Gastrocnemius medialis (tissue), 4 donors: ENCODE data around the gene ITIH4. TPM values are rescaled to one million over a fixed set of nuclear protein-coding genes. Genes with fewer than 3 reads are reported as not detected.

Experiments used
- ATAC-seq, 2 donors: fragments of 150-250 bp; one replicate each; pipeline ENCODE4 v1.9.1; 2016
- DNase-seq, 2 donors: peaks; one replicate each; pipeline ENCODE4 v3.0.0-alpha.2; 2019
- H3K27ac ChIP-seq, 4 donors: fragments of 200-600 bp; sonication (generic); 1 replicate in 1 of 4; 2 replicates in 3 of 4; pipeline ENCODE4 v1.5.1; 2016 to 2018; ENCODE audit warnings: mild to moderate bottlenecking in 2 of 4, moderate library complexity in 1 of 4
- H3K27me3 ChIP-seq, 3 donors: fragments of 200-600 bp; sonication (generic) in 2 of 3; 1 replicate in 1 of 3; 2 replicates in 2 of 3; pipeline versions ENCODE4 v1.5.1 to v1.6.0; 2016 to 2019; ENCODE audit warnings: mild to moderate bottlenecking in 1 of 3, moderate library complexity in 1 of 3
- H3K36me3 ChIP-seq, 2 donors: fragments of 200-600 bp; sonication (generic) in 1 of 2; one replicate each; pipeline ENCODE4 v1.5.1; 2017 to 2018
- H3K4me1 ChIP-seq, 2 donors: fragments of 200-600 bp; sonication (generic) in 1 of 2; one replicate each; pipeline ENCODE4 v1.5.1; 2016 to 2017; ENCODE audit warnings: mild to moderate bottlenecking in 2 of 2
- H3K4me3 ChIP-seq, 4 donors: fragments of 200-600 bp; sonication (generic) in 3 of 4; 1 replicate in 1 of 4; 2 replicates in 3 of 4; pipeline ENCODE4 v1.5.1; 2016 to 2019; ENCODE audit warnings: mild to moderate bottlenecking in 2 of 4
- H3K9me3 ChIP-seq, 3 donors: fragments of 200-600 bp; sonication (generic) in 2 of 3; 1 replicate in 1 of 3; 2 replicates in 2 of 3; pipeline ENCODE4 v1.5.1; 2016 to 2019
- CTCF ChIP-seq, 5 experiments: fragments of 450-650 bp in 3 of 5; fragments of 200-600 bp in 2 of 5; sonication (generic) in 2 of 5; IDR thresholded peaks in 4 of 5; conservative IDR thresholded peaks in 1 of 5; 1 replicate in 4 of 5; 2 replicates in 1 of 5; pipeline ENCODE4 v1.5.1; 2016 to 2019; ENCODE audit warnings: antibody characterized with exemption in 5 of 5, mild to moderate bottlenecking in 3 of 5, moderate library complexity in 3 of 5
- POLR2A ChIP-seq, 2 donors: fragments of 450-650 bp; IDR thresholded peaks; one replicate each; pipeline ENCODE4 v1.6.1; 2017; ENCODE audit warnings: antibody characterized with exemption in 2 of 2, mild to moderate bottlenecking in 2 of 2, moderate library complexity in 2 of 2
- in situ Hi-C, 4 donors: fragments of 200-750 bp; cut with MboI; loops; one replicate each; pipeline versions ENCODE4 v1.15.0 to v1.8.0; 2017; ENCODE audit warnings: low sequenced_read_pairs in 4 of 4
- intact Hi-C: fragments of 100-400 bp; cut with DNase I; formaldehyde crosslinking; loops from one replicate; pipeline ENCODE4 v1.15.1; 2023; ENCODE audit warnings: low total_unique reads
- total RNA-seq, 4 donors: library from RNA; depleted of rRNA; stranded (reverse); fragments of >200 nt; gene quantifications; one replicate each; pipeline versions ENCODE4 v1.1.0 to v1.2.3, GENCODE V29; 2016

The ITIH4 gene
- total RNA-seq, 4 donors from 2014 or later = 3.5 to 20.4 (median 12.7) TPM

GRCh38 chr3:52871761-52872160, 41.3 kb upstream of the ITIH4 start:
- intact Hi-C loops = no loop called here
- Histone ChIP-seq H3K4me1 (peaks cover 0 to 10% of the 10 kb centered on the region in 2 donors), H3K27me3 (no peaks in the 10 kb centered on the region), H3K9me3 (no peaks in the 10 kb centered on the region), H3K36me3 (no peaks in the 10 kb centered on the region), H3K27ac (no peak overlapping the region), H3K4me3 (no peak overlapping the region)
- no peak for TF ChIP-seq CTCF (IDR thresholded peaks at IDR 0.05 in 4 of 5, conservative IDR thresholded peaks at IDR 0.05 in 1 of 5)
- no peak for ATAC-seq
- in situ Hi-C loops = loop anchor here in 1 of 4 donors (25.0 kb wide), 1 partner anchor 191 kb away; no protein-coding TSS in a partner anchor
- no peak for DNase-seq

- DNase-seq (no peak), ATAC-seq (no peak)
- in situ Hi-C loops (loop anchor here in 1 of 4 donors (25.0 kb wide), 1 partner anchor 192 kb away; no protein-coding TSS in a partner anchor), intact Hi-C loops (no loop called here)
- no peaks in the 10 kb centered on the region for H3K9me3 ChIP-seq
- H3K36me3 ChIP-seq = no peaks in the 10 kb centered on the region
- peaks cover 0 to 10% of the 10 kb centered on the region in 2 donors for H3K4me1 ChIP-seq
- H3K27me3 ChIP-seq = no peaks in the 10 kb centered on the region
- H3K27ac ChIP-seq = no peak overlapping the region
- H3K4me3 ChIP-seq = no peak overlapping the region
- no peak for TF ChIP-seq POLR2A (IDR thresholded peaks at IDR 0.05)
Observed at GRCh38 chr3:52870471-52870870, 40.0 kb upstream of the ITIH4 start.

- ATAC-seq = no peak
- intact Hi-C loops = no loop called here
Observed at GRCh38 chr3:52866427-52866826, 36.0 kb upstream of the ITIH4 start.

GRCh38 chr3:52865994-52866393, 35.5 kb upstream of the ITIH4 start:
- Histone ChIP-seq H3K27me3 (no peaks in the 10 kb centered on the region), H3K36me3 (no peaks in the 10 kb centered on the region), H3K27ac (no peak overlapping the region), H3K4me3 (no peak overlapping the region), H3K4me1 (no peaks in the 10 kb centered on the region), H3K9me3 (no peaks in the 10 kb centered on the region)
- intact Hi-C loops = no loop called here
- no peak for ATAC-seq
- DNase-seq = no peak
- in situ Hi-C loops = loop anchor here in 1 of 4 donors (25.0 kb wide), 1 partner anchor 196 kb away; no protein-coding TSS in a partner anchor
- no peak for TF ChIP-seq CTCF (IDR thresholded peaks at IDR 0.05 in 4 of 5, conservative IDR thresholded peaks at IDR 0.05 in 1 of 5)
- no peak for TF ChIP-seq POLR2A (IDR thresholded peaks at IDR 0.05)

More at GRCh38 chr3:52866427-52866826, 36.0 kb upstream of the ITIH4 start:
- H3K36me3 ChIP-seq = no peaks in the 10 kb centered on the region
- no peaks in the 10 kb centered on the region for H3K27me3 ChIP-seq
- TF ChIP-seq CTCF (IDR thresholded peaks at IDR 0.05 in 4 of 5, conservative IDR thresholded peaks at IDR 0.05 in 1 of 5) (no peak), POLR2A (IDR thresholded peaks at IDR 0.05) (no peak)
- no peak for DNase-seq
- no peaks in the 10 kb centered on the region for H3K4me1 ChIP-seq
- H3K9me3 ChIP-seq = no peaks in the 10 kb centered on the region
- H3K27ac ChIP-seq = no peak overlapping the region
- no peak overlapping the region for H3K4me3 ChIP-seq
- in situ Hi-C loops = loop anchor here in 1 of 4 donors (25.0 kb wide), 1 partner anchor 196 kb away; no protein-coding TSS in a partner anchor

- Histone ChIP-seq H3K27me3 (no peaks in the 10 kb centered on the region), H3K27ac (no peak overlapping the region), H3K4me1 (no peaks in the 10 kb centered on the region), H3K9me3 (no peaks in the 10 kb centered on the region), H3K4me3 (no peak overlapping the region), H3K36me3 (peaks cover 0 to 2% of the 10 kb centered on the region in 2 donors)
- DNase-seq (no peak), ATAC-seq (no peak)
- intact Hi-C loops (no loop called here), in situ Hi-C loops (loop anchor here in 1 of 4 donors (25.0 kb wide), 1 partner anchor 202 kb away; no protein-coding TSS in a partner anchor)
- no peak for TF ChIP-seq POLR2A (IDR thresholded peaks at IDR 0.05)
- TF ChIP-seq CTCF (IDR thresholded peaks at IDR 0.05 in 4 of 5, conservative IDR thresholded peaks at IDR 0.05 in 1 of 5) = no peak
Observed at GRCh38 chr3:52860424-52860768, 29.9 kb upstream of the ITIH4 start.
